ENCODE results near the gene FNTB. TPM values are rescaled to one million over a fixed set of nuclear protein-coding genes. Genes with fewer than 3 reads are reported as not detected.
A peak's percentile ranks its signal among the peaks of the same experiment; 100 is the strongest.

Gene FNTB
- total RNA-seq, 1 experiment from 2014 or later = 9.0 TPM

DNA sequence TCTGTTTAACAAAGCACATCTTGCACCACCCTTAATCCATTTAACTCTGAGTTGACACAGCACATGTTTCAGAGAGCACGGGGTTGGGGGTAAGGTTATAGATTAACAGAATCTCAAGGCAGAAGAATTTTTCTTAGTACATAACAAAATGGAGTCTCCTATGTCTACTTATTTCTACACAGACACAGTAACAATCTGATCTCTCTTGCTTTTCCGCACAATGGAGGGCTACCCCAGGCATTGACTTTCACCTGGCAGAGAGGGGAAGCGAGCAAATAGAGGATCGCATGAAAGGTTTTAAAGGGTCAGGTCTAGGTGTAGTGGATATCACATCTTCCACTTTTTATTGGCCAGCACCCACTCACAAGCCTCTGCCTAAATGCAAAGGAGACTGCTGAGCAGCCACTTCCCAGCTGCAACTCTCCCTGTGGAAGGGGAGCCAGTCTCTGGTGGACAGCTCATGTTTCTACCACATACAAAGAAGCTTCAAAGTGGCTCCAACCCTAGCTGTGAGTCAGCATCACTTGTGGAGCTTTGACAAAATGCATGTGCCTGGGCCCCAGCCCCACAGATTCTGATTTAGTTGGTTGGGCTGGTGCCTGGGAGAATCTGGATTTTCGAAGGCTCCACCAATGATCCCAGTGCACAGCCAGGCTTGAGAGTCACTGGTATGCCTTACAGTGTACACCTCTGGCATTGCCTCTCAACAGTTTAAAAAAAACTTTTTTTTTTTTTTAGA, 7.2 kb upstream of the FNTB start:
- DNase-seq (ENCODE audit: low spot score) = peak; percentile 21

DNA sequence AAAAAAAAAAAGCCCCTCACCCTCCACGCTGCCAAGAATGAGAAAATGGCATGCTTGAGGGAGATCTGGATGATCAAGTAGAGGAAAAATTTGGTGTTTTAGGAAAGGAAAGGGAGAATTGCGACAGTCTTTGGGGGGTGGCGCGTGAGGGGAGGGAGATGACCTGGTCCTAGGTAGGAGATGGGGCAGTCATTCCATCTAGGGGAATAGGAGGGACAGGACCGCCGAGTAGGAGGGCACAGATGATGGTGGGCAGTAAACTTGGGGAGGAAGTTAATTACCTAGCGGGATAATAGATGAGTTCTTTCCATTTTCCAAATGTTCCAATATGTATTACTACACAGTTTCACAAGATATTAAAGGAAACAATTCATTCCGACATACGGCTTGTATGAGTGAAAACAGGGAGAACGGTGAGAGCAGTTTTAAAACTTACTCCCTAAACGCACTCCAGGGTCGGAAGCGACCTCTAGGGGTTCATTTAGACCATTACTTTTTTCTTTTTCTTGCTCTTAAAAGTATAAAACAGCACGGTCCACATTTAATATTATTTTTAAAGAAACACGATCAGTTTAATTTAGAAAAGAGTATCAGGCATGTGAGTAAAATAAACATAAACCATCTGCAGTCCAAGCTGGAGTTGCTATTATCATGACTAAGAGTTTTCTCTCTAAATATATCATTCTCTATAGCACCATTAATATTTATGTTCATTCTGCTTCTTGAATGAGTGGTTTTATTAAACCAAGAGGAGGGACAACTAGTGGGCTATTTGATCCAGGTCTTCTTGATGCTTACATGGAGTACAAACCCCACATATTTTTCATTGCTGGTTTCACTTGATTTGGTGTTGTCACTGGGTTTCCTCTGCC, 3.0 kb upstream of the FNTB start:
- DNase-seq (ENCODE audit: low spot score) = peak; percentile 49

DNA sequence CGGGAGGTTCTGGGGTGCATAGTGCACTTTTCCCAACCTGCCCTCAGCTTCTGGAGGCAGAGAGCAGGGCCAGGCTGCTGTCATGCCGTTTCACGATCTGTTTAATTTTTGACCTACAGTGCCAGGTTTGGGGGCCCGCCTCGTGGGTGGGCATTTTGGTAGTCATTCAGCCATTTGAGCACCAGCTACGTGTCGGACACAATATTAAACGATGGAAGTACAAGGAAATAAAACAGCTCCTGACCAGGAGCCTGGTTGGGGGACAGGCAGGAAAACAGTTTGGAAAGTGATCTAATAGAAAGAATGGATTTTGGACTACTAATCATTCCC, 708 bp downstream of the FNTB start:
- no peak for DNase-seq (ENCODE audit: low spot score)

DNA sequence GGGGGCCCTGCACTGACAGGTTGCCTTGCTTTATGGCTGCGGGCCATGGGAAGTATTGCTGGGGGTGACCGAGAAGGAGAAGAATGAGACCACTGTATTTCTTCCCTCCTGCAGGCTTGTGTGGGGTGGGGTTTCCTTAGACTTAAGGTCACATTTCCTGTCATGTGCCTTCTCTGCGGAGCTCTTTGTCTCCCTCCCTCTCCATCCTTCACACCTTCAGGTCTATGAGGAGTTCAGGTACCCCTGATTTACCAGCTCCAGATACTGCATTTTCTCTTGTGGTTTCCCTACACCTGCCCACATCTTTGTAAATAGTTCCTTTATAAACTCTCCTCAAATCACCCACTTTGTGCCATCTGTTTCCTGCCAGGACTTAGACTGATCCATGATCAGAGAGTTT, 3.6 kb downstream of the FNTB start:
- no peak for DNase-seq (ENCODE audit: low spot score)

DNA sequence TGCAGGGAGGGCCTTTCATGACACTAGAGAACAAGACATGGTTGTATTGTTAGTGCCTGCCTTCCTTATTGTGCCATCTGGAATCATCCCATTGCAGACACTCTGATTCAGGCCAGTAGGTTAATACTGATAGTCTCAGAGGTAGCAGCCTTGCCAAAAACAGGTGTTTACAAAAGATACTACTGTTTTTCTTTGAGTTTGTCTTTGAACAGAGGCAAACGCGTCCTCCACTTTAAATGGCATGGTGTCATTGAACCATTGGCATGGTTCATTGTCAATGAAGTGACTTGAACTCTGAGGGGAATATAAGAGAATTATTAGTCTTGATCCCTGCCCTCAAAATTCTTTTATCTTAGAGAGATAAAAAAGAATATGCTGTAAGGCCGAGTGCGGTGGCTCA, 4.2 kb downstream of the FNTB start:
- DNase-seq (ENCODE audit: low spot score) = no peak

DNA sequence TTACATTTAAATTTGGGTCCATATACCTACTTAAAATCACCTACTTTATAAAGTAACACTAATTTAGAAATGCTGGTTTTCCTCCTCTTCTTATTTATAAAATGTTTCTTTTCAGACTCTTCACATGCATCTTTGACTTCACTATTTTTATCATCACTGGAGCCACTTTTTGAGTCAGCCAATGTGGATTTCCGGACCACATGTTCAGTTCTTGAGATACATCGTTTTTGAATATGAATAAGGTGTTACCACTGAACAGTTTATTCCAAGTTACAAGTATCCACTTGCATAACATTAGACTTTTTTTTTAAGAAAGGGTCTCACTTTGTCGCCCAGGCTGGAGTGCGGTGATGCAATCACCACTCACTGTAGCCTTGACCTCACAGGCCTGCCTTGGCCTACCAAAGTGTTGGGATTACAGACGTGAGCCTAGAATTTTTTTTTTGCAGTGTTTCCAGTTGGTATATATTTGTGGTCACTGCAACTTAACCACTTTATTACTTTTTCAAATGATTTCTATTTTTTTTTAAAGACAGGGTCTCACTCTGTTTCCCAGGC, 5.7 kb downstream of the FNTB start:
- no peak for DNase-seq (ENCODE audit: low spot score)

DNA sequence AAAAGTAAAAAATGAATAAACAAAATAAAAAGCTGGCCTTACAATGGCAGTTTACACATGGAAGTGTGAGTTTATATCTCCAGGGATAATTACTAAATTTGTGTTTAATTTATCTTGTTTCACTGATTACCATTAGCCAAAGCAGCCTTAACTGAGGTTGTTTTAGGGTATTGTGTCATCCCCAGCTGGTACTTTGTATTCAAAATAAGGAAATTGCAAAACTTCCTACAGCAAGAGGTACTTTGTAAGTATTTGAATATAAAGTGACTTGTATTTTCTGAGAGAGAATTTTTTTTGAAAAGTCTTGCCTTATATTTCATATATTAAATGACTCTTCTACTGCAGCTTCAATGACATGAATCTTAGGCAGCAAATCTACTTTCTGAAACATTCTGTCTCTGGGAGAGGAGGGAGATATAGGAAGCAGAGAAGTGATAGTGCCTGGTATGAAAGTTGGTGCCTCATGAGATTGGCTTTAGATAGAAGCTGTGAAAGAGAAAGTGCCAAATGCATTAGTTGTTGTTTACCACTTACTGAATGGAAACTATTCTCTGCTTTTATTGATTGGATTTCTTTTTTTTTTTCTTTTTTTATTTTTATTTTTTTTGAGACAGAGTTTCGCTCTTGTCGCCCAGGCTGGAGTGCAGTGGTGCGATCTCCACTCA, 6.7 kb downstream of the FNTB start:
- DNase-seq (ENCODE audit: low spot score) = no peak

DNA sequence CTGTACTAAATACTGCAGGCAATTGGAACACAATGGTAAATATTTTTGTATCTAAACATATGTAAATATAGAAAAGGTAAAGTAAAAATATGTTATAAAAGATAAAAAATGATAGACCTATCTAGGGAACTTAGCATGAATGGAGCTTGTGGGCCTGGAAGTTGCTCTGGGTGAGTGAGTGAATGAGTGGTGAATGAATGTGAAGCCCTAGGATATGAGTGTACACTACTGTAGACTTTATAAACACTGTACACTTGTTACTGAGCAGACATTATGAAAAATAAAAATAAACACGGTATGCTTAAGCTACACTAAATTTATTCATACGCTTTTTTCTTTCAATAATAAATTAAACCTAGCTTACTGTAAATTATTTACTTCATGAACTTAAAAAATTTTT, 7.8 kb downstream of the FNTB start:
- DNase-seq (ENCODE audit: low spot score) = no peak

DNA sequence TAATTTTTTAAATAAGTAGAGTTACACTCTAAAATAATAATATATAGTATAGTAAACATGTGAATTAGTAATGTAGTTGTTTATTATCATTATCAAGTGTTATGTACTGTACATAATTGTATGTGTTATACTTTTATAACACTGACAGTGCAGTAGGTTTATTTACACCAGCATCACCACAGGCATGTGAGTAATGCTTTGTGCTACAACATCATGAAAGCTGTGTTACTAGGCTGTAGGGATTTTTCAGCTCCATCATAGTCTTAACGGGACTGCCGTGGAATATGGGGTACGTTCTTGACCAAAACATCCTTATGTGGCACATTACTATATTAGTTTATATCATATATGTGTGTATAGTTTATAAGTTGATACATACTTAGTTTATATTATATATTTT, 8.6 kb downstream of the FNTB start:
- DNase-seq (ENCODE audit: low spot score) = no peak

DNA sequence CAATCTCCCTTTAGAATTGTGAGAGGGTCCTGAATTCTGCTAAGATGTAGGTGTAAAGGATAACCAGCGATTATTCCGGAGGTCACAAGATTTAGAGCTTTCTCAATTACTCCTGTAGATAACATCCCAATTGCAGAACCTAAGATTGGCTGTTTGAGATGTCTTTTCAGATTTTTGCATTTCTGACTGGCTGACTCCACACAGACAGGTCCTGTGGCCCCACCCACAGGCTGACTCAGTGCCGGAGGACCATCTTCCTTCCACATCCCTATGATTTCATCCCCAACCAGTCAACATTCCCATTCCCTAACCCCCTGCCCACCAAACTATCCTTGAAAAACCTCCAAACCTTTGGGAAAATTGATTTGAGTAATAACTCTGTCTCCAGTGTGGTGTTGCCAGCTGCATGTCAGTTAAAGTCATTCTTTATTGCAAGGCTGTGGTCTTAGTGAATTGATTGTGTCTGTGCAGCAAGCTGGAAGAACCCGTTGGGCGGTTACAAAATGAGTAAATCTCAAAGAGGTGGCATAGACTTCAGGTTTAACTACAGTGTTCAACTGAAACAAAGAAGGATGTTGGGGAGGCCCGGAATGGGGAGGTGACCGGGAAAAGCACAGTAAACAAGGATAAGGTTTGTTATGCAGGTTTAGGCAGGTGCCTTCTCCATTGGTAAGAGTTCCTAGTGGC, 10.6 kb downstream of the FNTB start:
- DNase-seq (ENCODE audit: low spot score) = no peak

DNA sequence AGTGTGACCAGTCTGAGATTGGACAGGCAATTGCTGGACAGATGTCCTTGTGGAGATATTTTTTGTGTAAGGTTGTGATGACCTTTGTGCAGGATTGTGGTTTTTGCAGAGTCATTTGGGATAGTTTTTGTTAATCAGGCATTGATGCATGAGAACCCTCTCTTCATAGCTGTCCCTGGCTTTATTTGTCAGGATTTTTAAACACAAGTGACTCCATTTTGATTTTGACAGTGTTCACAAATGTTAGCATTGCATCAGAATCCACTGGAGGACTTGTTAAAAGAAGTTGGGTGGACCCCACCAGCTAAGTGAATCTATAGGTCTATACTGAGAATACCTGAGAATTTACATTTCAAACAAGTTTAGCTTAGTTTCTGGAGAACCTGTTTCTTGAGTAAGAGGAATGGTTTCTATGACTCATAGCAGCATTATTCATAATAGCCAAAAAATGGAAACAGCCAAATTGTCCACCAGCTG, 11.8 kb downstream of the FNTB start:
- DNase-seq (ENCODE audit: low spot score) = no peak

DNA sequence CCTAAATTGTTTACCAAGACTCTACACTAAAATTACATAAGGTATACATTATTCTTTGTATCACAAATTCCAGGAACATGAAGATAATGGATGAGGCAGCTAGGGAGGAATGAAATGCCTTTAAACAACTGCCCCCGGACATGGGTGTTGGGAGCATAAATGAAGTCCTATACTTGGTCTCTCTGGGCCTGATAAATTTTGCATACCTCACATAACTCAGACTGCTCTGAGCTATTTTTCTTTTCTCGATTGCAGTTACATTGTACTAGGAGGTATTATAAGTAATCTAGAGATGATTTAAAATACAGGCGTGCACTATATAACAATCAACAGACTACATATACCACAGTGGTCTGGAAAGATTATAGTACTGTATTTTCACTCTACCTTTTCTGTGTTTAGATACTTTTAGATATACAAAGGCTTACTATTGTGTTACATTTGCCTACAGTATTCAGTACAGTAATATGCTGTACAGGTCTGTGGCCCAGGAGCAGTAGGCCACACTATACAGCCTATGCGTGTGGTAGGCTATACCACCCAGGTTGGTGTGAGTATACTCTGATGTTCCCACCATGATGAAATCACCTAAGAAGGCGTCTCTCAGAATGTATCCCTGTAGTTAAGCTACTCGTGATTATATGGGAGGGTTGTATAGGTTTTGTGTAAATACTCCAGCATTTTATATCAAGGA, 14.3 kb downstream of the FNTB start:
- no peak for DNase-seq (ENCODE audit: low spot score)

DNA sequence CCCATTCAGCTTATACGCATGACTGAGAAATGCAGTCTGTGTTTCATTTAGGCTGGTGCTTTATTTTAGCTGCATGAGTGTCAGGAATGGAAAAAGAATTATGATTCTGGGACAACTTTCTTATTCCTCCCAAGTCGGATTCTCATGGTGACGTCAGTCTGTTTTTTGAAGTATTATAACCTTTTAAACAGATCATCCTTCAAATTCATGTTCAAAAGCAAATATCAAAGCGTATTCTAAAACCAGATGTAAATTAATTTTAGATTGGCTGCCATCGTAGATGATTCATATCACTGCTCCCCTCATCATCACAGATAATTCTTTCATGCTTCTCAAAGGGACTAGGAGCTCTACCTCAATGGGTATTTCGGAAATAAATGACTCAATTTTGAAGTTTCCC, 15.0 kb downstream of the FNTB start:
- no peak for DNase-seq (ENCODE audit: low spot score)

DNA sequence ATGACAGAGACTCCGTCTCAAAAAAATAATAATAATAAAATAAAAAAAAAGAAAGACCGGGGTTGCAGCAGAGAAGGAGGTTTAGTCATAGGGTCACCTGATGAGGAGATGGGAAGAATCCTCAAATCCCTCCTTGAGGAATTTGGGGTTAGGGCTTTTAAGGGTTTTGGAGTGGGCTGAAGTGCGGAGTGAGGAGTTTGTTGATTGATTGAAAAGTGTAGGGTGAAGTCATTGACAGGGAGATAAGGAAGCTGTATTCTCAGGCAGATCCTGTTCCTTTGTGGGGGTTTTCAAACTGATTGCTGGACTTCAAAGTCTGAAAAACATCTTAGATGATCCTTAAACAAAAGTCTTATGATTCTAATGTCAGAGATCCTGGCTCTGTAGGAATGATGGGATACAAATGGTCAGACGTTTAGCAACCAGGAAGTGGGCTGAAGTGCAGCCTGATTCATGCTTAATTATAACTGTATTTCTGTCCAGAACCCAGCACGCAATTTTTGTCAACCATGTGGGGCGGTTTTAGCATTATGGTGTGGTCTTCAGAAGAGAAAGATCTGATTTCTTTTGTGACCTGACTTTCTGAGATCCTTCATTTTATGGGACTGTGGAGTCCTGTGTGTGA, 16.0 kb downstream of the FNTB start:
- peak; percentile 20 for DNase-seq (ENCODE audit: low spot score)

DNA sequence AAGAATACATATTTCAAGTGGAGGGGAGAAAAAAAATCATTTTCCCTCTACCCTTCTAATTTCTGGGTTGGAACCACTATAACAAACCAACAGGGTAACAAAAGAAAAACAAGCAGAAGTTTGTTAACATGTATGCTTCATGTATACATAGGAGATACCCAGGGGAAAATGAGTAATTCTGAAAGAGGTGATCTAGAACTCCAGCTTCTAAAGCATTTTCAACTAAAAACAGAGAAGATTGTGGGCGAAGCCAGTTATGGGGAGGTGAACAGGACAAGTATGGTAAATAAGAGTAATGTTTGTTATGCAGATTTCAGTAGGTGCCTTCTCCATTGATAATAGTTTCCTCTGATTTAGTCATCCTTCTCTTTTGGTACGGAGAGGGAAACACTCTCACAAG, 16.7 kb downstream of the FNTB start:
- DNase-seq (ENCODE audit: low spot score) = no peak

DNA sequence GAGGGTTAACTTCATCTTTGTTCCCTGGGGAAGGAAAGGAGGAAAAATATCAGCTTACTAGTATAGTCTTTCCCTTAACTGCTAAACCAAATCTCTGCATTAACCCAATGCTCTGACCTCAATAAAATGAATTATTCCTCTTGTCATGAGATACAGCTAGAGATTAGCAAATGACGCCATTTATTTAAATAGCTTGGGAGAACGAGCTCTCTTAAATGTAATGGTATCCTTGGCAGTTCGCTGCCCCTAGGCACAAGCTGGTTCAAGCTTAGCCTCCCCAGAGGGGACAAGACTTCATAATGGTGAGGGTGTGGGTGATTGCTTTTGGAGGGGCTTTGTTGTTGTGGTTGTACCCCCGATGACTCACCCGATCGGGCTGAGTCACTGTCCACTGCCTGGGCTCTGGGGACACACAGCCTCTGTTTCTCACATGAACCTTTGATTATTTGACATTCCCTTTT, 19.6 kb downstream of the FNTB start:
- peak; percentile 15 for DNase-seq (ENCODE audit: low spot score)

DNA sequence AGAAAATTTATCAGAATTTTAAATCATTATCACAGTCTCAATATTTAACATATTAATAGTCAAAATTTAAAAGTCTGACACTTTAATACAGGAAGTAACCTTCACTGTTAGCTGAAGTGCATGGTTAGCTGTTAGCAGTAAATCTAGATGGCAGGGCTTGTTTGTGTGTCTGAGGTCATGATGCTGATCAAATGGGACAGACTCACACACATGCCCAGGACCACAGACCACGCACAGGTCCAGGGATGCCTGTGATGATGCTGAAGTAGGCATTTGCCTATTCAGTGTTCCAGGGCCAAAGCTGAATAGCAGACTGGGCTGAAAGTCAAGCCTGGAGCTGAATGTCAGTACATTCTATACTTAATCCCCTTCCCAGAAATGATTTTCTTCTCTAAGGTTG, 20.5 kb downstream of the FNTB start:
- DNase-seq (ENCODE audit: low spot score) = no peak

DNA sequence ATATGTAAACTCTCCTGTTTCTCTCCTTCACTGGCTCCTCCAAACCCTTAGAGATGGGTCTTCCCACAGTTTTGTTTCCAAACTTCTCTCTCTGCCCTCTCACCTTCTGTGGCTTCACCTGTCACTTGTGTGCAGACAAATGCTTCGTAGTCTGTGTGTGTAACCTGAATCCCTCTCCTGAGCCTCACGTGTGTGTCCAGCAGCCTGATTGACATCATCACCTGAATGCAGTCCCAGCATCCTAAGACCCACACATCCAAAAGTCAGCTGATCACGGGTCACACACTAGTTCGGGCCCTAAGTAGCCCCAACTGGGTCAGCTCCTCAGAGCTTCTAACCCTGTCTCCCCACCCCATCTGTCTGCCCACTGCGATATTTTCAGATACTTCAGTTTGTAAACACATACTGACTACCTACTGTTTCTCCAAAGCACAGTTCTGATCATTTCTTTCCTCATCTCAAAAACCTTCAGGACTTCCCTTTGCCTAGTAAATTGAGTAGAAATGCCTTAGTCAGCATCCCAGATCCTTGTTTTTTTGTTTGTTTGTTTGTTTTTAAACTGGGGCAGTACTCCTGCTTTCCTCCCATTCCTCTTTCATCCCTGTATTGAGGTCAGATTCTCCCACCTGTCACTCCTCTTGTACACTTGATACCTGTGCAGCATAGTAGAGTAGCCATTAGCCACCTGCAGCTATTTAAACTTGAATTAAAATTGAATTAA, 23.7 kb downstream of the FNTB start:
- no peak for DNase-seq (ENCODE audit: low spot score)

DNA sequence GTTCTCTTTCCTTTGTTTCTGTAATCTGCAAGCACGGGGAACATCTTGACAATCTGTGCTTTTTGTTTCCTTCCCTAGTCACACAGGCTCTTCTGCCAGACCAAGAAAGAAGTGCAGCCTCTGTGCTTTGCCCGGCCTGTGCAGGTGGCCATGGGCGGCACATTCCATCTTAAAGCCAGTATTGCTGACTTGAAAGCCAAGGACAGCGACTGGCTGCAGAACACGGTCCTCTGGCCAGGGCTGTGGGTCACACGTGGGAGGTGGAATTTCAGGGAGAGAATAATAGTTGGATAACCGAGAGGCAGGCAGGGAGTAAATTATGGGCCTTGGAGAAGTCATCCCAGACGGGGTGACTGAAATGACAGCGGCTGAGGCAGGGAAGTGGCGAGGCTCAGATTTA, 24.8 kb downstream of the FNTB start:
- DNase-seq (ENCODE audit: low spot score) = no peak

DNA sequence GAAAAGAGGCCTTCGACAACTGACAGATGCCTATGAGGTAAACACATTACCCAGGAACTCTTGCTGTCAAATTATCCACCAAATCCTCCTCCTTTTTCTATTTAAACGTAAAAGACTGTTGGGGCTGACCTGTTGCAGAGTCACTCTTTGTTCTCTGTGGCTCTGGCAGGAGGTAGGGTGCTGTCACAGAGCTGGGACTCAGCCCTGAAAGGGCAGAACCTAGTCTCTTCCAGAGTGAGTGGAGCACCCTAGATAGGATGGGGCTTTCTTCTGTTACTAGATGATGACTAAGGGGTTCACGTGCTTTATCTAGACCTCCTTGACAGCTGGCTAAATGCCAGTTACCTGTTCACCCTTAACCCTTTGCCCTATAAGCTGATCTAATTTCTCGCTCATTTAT, 25.7 kb downstream of the FNTB start:
- DNase-seq (ENCODE audit: low spot score) = no peak

Measured in A172 (cell line).